WERI-Rb-1 (cell line): Measurements from ENCODE around the gene LRRC8C.
A peak's percentile ranks its signal among the peaks of the same experiment; 100 is the strongest.

Experiments used
- DNase-seq: peaks from one replicate; pipeline ENCODE4 v3.0.0-alpha.2; 2020
- H3K27ac ChIP-seq: fragments of 250-450 bp; sonication (Bioruptor Pico); 2 replicates; pipeline ENCODE4 v1.5.1; 2020; ENCODE audit warnings: mild to moderate bottlenecking, moderate library complexity
- H3K27me3 ChIP-seq: fragments of 250-450 bp; sonication (Bioruptor Pico); 2 replicates; pipeline ENCODE4 v1.5.1; 2021; ENCODE audit warnings: mild to moderate bottlenecking, low read depth, moderate library complexity; ENCODE audit not compliant: insufficient read depth, severe bottlenecking
- H3K36me3 ChIP-seq: fragments of 250-450 bp; sonication (Bioruptor Pico); 2 replicates; pipeline ENCODE4 v1.5.1; 2020; ENCODE audit warnings: mild to moderate bottlenecking, moderate library complexity
- H3K4me3 ChIP-seq: 2 replicates; pipeline ENCODE4 v1.5.1; 2011; ENCODE audit warnings: low read depth, mild to moderate bottlenecking, control low read depth, low read length
- H3K9me3 ChIP-seq: fragments of 250-450 bp; sonication (Bioruptor Pico); 2 replicates; pipeline ENCODE4 v1.5.1; 2021; ENCODE audit warnings: mild to moderate bottlenecking, moderate library complexity; ENCODE audit not compliant: severe bottlenecking
- TF ChIP-seq, protein P1 (sequence below): IDR thresholded peaks from 2 replicates; pipeline ENCODE4 v1.5.1; 2011; ENCODE audit warnings: low read depth, mild to moderate bottlenecking, control low read depth, inconsistent platforms, low read length

Gene LRRC8C

DNA sequence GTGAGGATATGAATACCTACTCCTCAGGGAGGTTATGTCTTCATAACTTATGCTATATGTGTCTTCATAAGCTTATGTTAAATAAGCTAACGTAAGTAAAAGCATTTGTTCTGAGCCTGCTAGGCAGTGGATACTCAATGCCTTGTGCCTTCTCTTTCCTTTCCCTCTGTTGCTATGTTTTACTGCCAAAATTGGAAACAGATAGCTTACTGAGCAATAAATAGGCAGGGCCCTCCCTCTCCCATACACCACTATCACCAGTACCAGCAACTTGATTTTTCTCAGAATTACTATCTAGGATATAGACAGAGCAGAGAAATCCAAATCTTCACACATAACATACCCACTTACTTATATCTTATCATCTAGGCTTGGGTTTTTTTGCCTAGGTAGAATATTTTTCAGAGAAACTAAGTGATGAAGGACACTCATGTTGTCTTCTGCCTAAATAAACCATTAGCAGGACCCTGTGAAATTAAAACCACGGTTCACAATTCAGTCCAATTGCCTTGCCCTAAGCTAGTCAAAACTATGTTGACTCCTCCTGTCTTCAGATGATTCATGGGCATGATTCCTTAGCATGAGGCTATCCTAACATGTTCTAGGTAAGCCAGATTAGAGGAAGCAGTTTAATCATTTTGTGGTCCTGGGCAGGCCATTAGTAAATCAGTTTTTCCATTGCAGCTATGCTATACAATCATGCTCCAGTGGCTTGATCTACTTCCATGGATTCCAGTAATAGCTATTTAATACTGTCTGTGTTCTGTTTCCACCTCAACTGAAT, 15.9 kb upstream of the LRRC8C start:
- peaks cover 7% of the 10 kb centered on the region for H3K9me3 ChIP-seq
- H3K4me3 ChIP-seq = no peak overlapping the region
- H3K27ac ChIP-seq = no peak overlapping the region
- TF ChIP-seq, protein P1, sequence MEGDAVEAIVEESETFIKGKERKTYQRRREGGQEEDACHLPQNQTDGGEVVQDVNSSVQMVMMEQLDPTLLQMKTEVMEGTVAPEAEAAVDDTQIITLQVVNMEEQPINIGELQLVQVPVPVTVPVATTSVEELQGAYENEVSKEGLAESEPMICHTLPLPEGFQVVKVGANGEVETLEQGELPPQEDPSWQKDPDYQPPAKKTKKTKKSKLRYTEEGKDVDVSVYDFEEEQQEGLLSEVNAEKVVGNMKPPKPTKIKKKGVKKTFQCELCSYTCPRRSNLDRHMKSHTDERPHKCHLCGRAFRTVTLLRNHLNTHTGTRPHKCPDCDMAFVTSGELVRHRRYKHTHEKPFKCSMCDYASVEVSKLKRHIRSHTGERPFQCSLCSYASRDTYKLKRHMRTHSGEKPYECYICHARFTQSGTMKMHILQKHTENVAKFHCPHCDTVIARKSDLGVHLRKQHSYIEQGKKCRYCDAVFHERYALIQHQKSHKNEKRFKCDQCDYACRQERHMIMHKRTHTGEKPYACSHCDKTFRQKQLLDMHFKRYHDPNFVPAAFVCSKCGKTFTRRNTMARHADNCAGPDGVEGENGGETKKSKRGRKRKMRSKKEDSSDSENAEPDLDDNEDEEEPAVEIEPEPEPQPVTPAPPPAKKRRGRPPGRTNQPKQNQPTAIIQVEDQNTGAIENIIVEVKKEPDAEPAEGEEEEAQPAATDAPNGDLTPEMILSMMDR = no peak
- DNase-seq = peak; percentile 36
- H3K27me3 ChIP-seq = no peaks in the 10 kb centered on the region
- no peaks in the 10 kb centered on the region for H3K36me3 ChIP-seq

DNA sequence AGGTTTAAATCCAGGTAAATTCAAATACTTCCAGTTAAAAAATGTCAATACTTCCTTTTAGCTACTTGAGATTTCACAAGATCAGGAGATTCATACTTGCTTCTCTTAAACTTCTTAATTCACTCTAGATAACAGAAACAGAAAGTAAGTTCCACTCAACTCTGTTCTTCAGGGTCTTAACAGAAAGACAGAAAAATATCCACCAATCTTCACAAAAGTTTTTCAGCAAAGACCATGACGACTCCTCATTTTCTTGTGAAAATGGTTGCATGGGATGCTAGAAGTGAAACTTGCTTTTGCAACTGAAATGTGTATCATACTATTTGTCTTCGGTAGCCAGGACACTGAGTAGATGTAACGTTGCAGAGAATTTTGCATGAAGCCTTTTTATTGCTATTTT, 12.3 kb upstream of the LRRC8C start:
- H3K4me3 ChIP-seq = no peak overlapping the region
- no peaks in the 10 kb centered on the region for H3K27me3 ChIP-seq
- DNase-seq = no peak
- peaks cover 7% of the 10 kb centered on the region for H3K9me3 ChIP-seq
- H3K27ac ChIP-seq = no peak overlapping the region
- H3K36me3 ChIP-seq = no peaks in the 10 kb centered on the region
- TF ChIP-seq, protein P1 = no peak

DNA sequence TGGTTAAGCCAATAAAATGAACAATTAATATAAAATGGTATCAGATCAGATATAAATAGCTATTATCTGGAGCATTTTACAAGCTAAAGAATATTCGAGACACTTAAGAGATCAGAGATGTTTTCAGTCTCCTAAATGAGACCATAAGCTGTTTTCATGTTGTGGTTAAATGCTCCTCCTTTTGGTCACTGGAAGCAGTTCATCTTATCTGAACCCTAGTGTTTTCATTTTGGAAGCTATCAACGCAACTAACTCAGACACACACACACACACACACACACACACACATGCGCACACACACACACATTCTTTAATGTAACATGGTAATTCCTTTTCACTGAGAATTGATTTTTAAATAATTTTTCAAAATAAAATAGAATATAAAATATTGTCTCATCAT, 10.0 kb upstream of the LRRC8C start:
- no peak overlapping the region for H3K27ac ChIP-seq
- DNase-seq = no peak
- TF ChIP-seq, protein P1 = no peak

DNA sequence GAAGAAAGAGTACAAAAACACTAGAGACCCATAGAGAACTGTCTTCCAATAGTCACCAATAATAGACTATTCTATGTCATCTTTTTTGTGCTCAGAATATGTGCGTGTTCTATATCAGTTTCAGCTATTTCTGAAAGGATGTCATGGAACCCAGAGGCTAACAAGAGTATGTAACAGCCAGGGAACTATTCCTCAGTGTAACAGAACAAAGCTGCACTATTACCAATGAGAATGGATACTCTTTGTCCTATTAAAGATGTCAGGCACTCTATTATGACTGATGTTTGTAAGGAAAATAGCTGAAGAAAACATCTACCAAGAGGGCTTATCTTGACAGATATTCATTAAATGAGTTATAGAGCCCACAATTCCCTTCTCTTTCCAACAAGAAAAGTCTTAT, 8.6 kb upstream of the LRRC8C start:
- H3K9me3 ChIP-seq = no peaks in the 10 kb centered on the region
- no peaks in the 10 kb centered on the region for H3K27me3 ChIP-seq
- TF ChIP-seq, protein P1 = no peak
- no peak overlapping the region for H3K27ac ChIP-seq
- H3K36me3 ChIP-seq = no peaks in the 10 kb centered on the region
- no peak overlapping the region for H3K4me3 ChIP-seq
- DNase-seq = no peak

More for the DNA sequence above, 10.0 kb upstream of the LRRC8C start:
- Histone ChIP-seq H3K36me3 (no peaks in the 10 kb centered on the region), H3K9me3 (peaks cover 2% of the 10 kb centered on the region), H3K4me3 (no peak overlapping the region), H3K27me3 (no peaks in the 10 kb centered on the region)

DNA sequence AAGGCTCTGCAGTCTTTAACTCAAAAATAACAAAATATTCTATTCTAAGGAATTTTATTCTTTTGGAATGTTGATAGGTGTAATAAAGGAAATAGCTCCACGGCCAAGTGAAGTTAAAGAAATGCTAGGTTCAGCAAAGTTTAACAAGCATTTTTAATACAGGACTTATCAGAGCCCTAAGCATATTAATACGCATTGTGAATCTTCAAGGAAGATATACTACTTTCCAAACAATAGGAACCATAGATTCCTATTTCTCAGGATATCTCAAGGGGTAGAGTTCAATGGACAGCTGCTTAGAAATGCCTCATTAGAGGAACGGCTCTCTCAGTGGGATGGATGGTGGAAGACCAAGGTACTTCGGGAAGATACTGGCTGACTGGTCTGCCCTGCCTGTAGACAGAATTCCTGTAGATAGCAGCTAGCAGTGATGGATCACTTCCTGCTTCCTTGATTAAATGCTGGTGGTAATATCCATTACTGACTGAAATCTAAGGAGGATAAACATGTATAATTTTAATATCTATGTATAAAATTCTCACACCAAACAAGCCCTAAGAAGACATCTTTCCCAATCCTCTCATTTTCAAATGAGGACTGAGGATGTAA, 8.1 kb upstream of the LRRC8C start:
- H3K27ac ChIP-seq = no peak overlapping the region
- H3K4me3 ChIP-seq = no peak overlapping the region
- H3K9me3 ChIP-seq = no peaks in the 10 kb centered on the region
- no peaks in the 10 kb centered on the region for H3K36me3 ChIP-seq
- DNase-seq = no peak
- TF ChIP-seq, protein P1 = no peak
- no peaks in the 10 kb centered on the region for H3K27me3 ChIP-seq
